K562 (cell line): ENCODE data around the gene WDR19. TPM values are rescaled to one million over a fixed set of nuclear protein-coding genes. Genes with fewer than 3 reads are reported as not detected.

Experiments
- HMBOX1 ChIP-seq: sonication (generic); IDR thresholded peaks from 2 replicates; pipeline ENCODE4 v1.6.1; 2016
- PHF21A ChIP-seq: fragments of 450-650 bp; IDR thresholded peaks from 2 replicates; pipeline ENCODE4 v1.6.1; 2017; ENCODE audit warnings: low read depth, borderline replicate concordance
- SOX6 ChIP-seq: fragments of 450-650 bp; IDR thresholded peaks from 2 replicates; pipeline ENCODE4 v1.6.1; 2014; ENCODE audit warnings: mild to moderate bottlenecking
- ZNF589 ChIP-seq: fragments of 200-800 bp; sonication (Bioruptor generic); IDR thresholded peaks from 2 replicates; pipeline ENCODE4 v1.6.1; 2016; ENCODE audit warnings: low read depth, missing genetic modification characterization, missing compliant biosample characterization
- polyA plus RNA-seq, 8 experiments: library from polyadenylated mRNA; depleted of rRNA in 4 of 8; stranded (reverse) in 5 of 8; unstranded in 3 of 8; fragments of >200 nt; fragmentation: Nextera tagmentation in 2 of 8; fragmentation: Illumina TruSeq in 1 of 8; extraction: Ambion mirVana in 2 of 8; extraction: Trizol in 1 of 8; gene quantifications; 2 replicates each; pipeline versions ENCODE4 v1.2.1 to v1.2.3, GENCODE V29; 2011 to 2014; ENCODE audit warnings: inconsistent platforms in 1 of 8, missing spikeins in 1 of 8
- total RNA-seq, 7 experiments: library from RNA; depleted of rRNA in 6 of 7; stranded (reverse); fragments of >200 nt in 6 of 7; fragmentation: Illumina TruSeq in 2 of 7; extraction: Trizol in 2 of 7; gene quantifications; 2 replicates each; pipeline versions ENCODE4 v1.2.1 to v1.2.3, GENCODE V29; 2011 to 2021; ENCODE audit warnings: low replicate concordance in 1 of 7
- TF ChIP-seq, protein P1 (sequence below), 3 experiments: fragments of 200-800 bp in 1 of 3; fragments of 250-450 bp in 1 of 3; fragments of 450-650 bp in 1 of 3; sonication (Bioruptor Pico) in 1 of 3; sonication (Bioruptor generic) in 1 of 3; formaldehyde crosslinking in 1 of 3; IDR thresholded peaks; 2 replicates each; pipeline versions ENCODE4 v1.6.1 to v1.8.0; 2016 to 2022; ENCODE audit warnings: mild to moderate bottlenecking in 2 of 3, missing genetic modification characterization in 2 of 3, missing compliant biosample characterization in 1 of 3, moderate library complexity in 1 of 3

Gene WDR19
- total and polyA plus RNA-seq, 9 of the 15 experiments (the other 6 are each of a cell fraction or from before 2014, with no cell fraction given): 6.8 to 37.6 (median 11.2) TPM

DNA sequence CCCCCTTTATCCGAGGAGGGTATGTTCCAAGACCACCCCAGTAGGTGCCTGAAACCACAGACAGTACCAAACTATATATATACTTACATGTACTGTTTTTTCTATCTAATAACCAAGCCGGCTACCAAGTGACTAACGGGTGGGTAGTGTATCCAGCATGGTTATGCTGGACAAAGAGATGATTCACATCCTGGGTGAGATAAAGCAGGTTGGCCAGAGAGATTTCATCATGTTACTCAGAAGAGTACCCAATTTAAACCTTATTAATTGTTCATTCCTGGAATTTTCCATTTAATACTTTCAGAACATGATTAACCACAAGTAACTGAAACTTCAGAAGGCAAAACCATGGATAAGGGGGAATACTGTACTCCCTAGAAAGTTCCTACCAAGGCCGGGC, 137.3 kb downstream of the WDR19 start (continued):
- TF ChIP-seq ZNF589 (CRISPR knock-in tag): peak; percentile 37; the same call in 1 of the 2 replicates
- peak; percentile 30; the same call in 1 of the 2 replicates for TF ChIP-seq SOX6
- no peak for TF ChIP-seq PHF21A
- TF ChIP-seq HMBOX1: peak; percentile 91
- TF ChIP-seq, protein P1, sequence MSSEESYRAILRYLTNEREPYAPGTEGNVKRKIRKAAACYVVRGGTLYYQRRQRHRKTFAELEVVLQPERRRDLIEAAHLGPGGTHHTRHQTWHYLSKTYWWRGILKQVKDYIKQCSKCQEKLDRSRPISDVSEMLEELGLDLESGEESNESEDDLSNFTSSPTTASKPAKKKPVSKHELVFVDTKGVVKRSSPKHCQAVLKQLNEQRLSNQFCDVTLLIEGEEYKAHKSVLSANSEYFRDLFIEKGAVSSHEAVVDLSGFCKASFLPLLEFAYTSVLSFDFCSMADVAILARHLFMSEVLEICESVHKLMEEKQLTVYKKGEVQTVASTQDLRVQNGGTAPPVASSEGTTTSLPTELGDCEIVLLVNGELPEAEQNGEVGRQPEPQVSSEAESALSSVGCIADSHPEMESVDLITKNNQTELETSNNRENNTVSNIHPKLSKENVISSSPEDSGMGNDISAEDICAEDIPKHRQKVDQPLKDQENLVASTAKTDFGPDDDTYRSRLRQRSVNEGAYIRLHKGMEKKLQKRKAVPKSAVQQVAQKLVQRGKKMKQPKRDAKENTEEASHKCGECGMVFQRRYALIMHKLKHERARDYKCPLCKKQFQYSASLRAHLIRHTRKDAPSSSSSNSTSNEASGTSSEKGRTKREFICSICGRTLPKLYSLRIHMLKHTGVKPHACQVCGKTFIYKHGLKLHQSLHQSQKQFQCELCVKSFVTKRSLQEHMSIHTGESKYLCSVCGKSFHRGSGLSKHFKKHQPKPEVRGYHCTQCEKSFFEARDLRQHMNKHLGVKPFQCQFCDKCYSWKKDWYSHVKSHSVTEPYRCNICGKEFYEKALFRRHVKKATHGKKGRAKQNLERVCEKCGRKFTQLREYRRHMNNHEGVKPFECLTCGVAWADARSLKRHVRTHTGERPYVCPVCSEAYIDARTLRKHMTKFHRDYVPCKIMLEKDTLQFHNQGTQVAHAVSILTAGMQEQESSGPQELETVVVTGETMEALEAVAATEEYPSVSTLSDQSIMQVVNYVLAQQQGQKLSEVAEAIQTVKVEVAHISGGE (CRISPR knock-in tag; IDR thresholded peaks at IDR 0.05): no peak
